ENCODE results near the gene KIRREL3. TPM values are rescaled to one million over a fixed set of nuclear protein-coding genes. Genes with fewer than 3 reads are reported as not detected.

KIRREL3 gene
- polyA plus RNA-seq, 1 donor (not counting 4 experiments of a cell fraction or from before 2014, with no cell fraction given): 0.04 TPM

- no peak for DNase-seq (ENCODE audit: low read depth, low spot score)
Measured at GRCh38 chr11:126879516-126879915, 121.1 kb downstream of the KIRREL3 start.

GRCh38 chr11:126878913-126879482, 121.6 kb downstream of the KIRREL3 start:
- Histone ChIP-seq H4K20me1 (ENCODE audit: control insufficient read depth, extremely low read depth, insufficient read depth, low read length) (no peaks in the 10 kb centered on the region), H3K79me2 (ENCODE audit: control insufficient read depth, insufficient read depth, low read length) (no peaks in the 10 kb centered on the region), H3K36me3 (ENCODE audit: control insufficient read depth in 2 of 2, extremely low read depth in 1 of 2, insufficient read depth in 2 of 2, low read length in 2 of 2) (no peaks in the 10 kb centered on the region), H3K9ac (ENCODE audit: control insufficient read depth, extremely low read depth, insufficient read depth, low read length) (no peak overlapping the region), H3K4me3 (ENCODE audit: control insufficient read depth in 2 of 3, extremely low read depth in 1 of 3, insufficient read depth in 2 of 3, low read depth in 1 of 3, low read length in 3 of 3) (no peak overlapping the region), H3K4me2 (ENCODE audit: control insufficient read depth, extremely low read depth, insufficient read depth, low read depth, low read length) (no peak overlapping the region), H2AFZ (ENCODE audit: control insufficient read depth, low read length) (no peak overlapping the region), H3K9me3 (ENCODE audit: control insufficient read depth, low read depth, low read length) (no peaks in the 10 kb centered on the region), H3K9me1 (ENCODE audit: control insufficient read depth, extremely low read depth, insufficient read depth, low read length) (no peaks in the 10 kb centered on the region), H3K27me3 (ENCODE audit: control insufficient read depth, extremely low read depth, insufficient read depth, low read length) (no peaks in the 10 kb centered on the region), H3K4me1 (ENCODE audit: control insufficient read depth, extremely low read depth, insufficient read depth, low read length) (no peaks in the 10 kb centered on the region), H3K27ac (ENCODE audit: control insufficient read depth, insufficient read depth, low read length) (no peak overlapping the region)
- DNase-seq (ENCODE audit: low read depth, low spot score): no peak
- dilution Hi-C loops (cut with MboI; ENCODE audit: extremely low pct_ligation_motif_present, low sequenced_read_pairs): no loop called here
- TF ChIP-seq EZH2 (IDR thresholded peaks at IDR 0.05; ENCODE audit: low read length) (no peak), CTCF (optimal IDR thresholded peaks at IDR 0.05 in 1 of 3, IDR thresholded peaks at IDR 0.05 in 1 of 3, conservative IDR thresholded peaks at IDR 0.05 in 1 of 3; ENCODE audit: extremely low read depth in 1 of 3, insufficient read depth in 2 of 3, low read length in 3 of 3) (no peak)
- no peak for FAIRE-seq

More at GRCh38 chr11:126879516-126879915, 121.1 kb downstream of the KIRREL3 start:
- Histone ChIP-seq H3K4me3 (ENCODE audit: control insufficient read depth in 2 of 3, extremely low read depth in 1 of 3, insufficient read depth in 2 of 3, low read depth in 1 of 3, low read length in 3 of 3) (no peak overlapping the region), H3K9me3 (ENCODE audit: control insufficient read depth, low read depth, low read length) (no peaks in the 10 kb centered on the region), H3K4me1 (ENCODE audit: control insufficient read depth, extremely low read depth, insufficient read depth, low read length) (no peaks in the 10 kb centered on the region), H3K27ac (ENCODE audit: control insufficient read depth, insufficient read depth, low read length) (no peak overlapping the region), H3K36me3 (ENCODE audit: control insufficient read depth in 2 of 2, extremely low read depth in 1 of 2, insufficient read depth in 2 of 2, low read length in 2 of 2) (no peaks in the 10 kb centered on the region), H3K9ac (ENCODE audit: control insufficient read depth, extremely low read depth, insufficient read depth, low read length) (no peak overlapping the region), H3K79me2 (ENCODE audit: control insufficient read depth, insufficient read depth, low read length) (no peaks in the 10 kb centered on the region), H2AFZ (ENCODE audit: control insufficient read depth, low read length) (no peak overlapping the region), H3K27me3 (ENCODE audit: control insufficient read depth, extremely low read depth, insufficient read depth, low read length) (no peaks in the 10 kb centered on the region), H3K4me2 (ENCODE audit: control insufficient read depth, extremely low read depth, insufficient read depth, low read depth, low read length) (no peak overlapping the region), H3K9me1 (ENCODE audit: control insufficient read depth, extremely low read depth, insufficient read depth, low read length) (no peaks in the 10 kb centered on the region), H4K20me1 (ENCODE audit: control insufficient read depth, extremely low read depth, insufficient read depth, low read length) (no peaks in the 10 kb centered on the region)
- TF ChIP-seq EZH2 (IDR thresholded peaks at IDR 0.05; ENCODE audit: low read length): no peak
- TF ChIP-seq CTCF (optimal IDR thresholded peaks at IDR 0.05 in 1 of 3, IDR thresholded peaks at IDR 0.05 in 1 of 3, conservative IDR thresholded peaks at IDR 0.05 in 1 of 3; ENCODE audit: extremely low read depth in 1 of 3, insufficient read depth in 2 of 3, low read length in 3 of 3): no peak
- dilution Hi-C loops (cut with MboI; ENCODE audit: extremely low pct_ligation_motif_present, low sequenced_read_pairs): no loop called here
- no peak for FAIRE-seq
